OCI-LY3 (cell line): ENCODE results near the gene BRSK2.

Experiments
- CTCF ChIP-seq: fragments of 200-600, 300-600 bp; sonication (generic); IDR thresholded peaks from 2 replicates; pipeline ENCODE4 v1.5.1; 2014; ENCODE audit warnings: antibody characterized with exemption, low read length, low read depth
- EZH2phosphoT487 ChIP-seq: fragments of 200-600 bp; shearing (Covaris generic); IDR thresholded peaks from 2 replicates; pipeline ENCODE4 v1.6.1; 2018; ENCODE audit warnings: antibody characterized with exemption, mixed run types, low read depth

- TF ChIP-seq EZH2phosphoT487, result no peak
- no peak for TF ChIP-seq CTCF
Observed at GRCh38 chr11:1395773-1396374, 6.1 kb downstream of the BRSK2 start.
